Activated CD4-positive, alpha-beta T cell treated with anti-CD3 and anti-CD28 coated beads, Interleukin-2, amount 50 U/mL, for 48 hours (primary cell): ENCODE data around the gene MRPL23.

ENCODE experiments used
- DNase-seq, 2 experiments: peaks; one replicate each; pipeline ENCODE4 v3.0.0-alpha.2; 2020

The MRPL23 gene

DNA sequence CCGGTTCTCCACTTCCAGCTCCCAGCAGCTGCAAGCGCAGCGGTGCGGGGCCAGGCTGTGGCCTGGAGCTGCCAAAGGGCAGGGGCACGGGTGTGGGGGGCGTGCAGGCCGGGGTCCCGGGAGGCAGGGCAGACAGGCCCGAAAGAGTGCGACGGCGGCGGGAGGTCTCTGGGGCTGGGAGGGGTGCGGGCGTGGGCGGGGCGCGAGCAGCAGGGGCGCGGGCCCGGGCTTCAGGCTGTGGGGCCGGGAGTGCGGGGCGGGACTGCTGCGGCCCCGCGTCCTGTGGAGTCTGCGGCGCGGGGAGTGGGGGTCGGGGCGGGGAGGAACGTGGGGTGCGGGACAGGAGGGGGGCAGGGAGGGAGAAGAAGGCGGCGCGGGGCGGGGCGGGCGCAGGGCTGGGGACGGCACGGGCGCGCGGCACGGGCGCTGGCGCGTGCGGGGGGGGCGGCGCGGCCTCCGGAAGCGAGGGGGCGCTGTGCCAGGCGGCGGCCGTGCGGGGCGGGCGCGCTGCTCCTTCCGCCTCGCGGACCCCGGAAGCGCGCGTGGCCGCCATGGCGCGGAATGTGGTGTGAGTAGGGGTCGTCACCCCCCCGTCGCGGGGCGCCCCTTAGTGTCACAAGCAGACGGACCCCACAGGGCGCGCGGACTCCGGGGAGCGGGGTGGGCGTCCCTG is at the start of gene MRPL23:
Gene MRPL23 (plus strand): TSS at position 521 of the 673 bp plus-strand sequence. CDS start 31 bp downstream, at position 552.
- DNase-seq, result no peak

DNA sequence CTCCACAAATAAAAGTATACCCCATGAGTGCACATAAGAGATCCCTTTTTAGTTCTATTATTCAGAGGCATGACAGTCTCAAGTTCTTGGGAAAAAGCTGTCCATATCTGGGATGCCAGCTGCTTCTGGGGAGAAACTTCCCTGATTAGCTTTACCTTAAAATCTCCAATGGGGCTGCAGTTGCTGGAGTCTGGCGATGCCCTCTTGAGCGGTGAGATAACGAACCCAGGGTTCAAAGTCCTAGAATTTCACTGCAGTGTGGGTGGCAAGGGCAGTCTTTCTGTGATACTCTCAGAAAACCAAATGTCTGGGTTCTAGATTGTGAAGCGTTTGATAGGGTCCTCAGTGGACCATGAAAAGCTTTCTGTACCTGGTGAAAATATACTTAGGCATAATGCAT is 48.0 kb upstream of the MRPL23 start:
- DNase-seq, result no peak

DNA sequence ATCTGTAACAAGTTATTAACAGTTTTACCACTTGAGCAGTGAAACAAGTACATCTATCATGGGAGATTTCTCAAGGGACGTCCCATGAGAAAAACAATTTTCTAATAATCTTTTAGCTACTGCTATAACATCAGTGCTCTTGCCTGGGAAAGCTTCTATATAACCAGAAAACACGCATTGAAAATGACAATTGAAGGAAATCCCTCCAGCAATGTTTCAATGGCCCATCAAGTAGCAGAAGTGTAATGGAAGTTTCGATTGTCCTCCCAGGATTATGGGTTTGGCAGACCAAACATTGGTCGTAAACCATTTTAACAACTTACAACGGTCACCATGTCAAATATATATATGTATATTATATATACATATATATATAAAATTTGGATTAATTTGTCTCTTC is 47.4 kb upstream of the MRPL23 start:
- no peak for DNase-seq

DNA sequence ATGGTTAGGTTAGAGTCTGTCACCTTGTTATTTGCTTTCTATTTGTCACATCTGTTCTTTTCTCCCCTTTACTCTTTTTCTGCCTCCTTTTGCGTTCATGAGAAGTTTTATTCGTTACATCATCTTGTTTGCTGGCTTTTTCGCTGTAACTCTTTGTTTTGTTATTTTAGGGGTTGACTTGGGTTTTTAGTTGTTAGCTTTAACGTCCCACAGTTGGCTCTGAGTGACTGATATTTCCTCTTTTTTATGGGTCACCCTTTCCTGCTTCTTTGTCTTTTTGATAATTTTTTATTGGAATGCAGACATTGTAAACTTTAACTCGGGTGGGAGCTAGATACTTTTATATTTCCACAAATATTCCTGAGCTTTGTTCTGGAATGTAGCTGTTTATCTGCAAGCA is 41.0 kb upstream of the MRPL23 start:
- DNase-seq, result no peak

DNA sequence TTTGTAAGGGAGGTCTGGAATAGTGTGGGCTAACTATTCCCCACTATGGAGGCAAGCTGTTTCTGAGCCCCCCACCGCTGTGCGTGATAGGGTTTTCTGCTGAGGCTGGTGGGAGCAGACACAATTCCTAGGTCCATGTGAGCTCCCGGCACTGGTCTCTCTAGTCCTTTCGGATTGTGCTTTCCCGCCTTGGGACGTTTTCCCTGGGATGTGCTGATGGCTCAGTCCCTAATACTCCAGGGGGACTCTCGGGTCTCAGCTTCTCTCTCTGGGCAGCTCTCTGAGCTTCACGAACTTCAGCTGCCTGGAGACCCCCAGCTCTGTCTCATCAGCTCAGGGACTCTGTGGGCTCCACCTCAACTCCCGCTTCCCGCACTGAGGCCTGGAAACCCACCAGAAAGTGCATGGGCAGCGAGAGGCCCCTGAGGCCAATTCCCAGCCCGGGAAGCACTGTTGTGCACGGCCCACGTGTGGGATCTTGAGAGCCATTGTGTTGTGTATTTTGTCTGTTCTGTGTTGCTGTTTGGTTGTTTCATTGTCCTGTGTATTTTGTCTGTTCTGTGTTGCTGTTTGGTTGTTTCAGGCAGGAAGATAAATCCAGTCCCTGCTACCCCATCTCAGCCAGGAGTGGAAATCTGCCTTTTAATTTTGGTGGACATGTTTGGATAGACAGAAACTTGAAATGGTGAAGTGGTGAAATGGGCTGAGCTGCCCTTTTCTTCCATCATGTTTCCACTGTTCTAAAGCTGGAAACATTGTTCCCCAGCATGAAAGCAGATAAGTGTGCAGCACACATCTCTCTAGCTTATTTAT is 40.3 kb upstream of the MRPL23 start:
- DNase-seq, result no peak

DNA sequence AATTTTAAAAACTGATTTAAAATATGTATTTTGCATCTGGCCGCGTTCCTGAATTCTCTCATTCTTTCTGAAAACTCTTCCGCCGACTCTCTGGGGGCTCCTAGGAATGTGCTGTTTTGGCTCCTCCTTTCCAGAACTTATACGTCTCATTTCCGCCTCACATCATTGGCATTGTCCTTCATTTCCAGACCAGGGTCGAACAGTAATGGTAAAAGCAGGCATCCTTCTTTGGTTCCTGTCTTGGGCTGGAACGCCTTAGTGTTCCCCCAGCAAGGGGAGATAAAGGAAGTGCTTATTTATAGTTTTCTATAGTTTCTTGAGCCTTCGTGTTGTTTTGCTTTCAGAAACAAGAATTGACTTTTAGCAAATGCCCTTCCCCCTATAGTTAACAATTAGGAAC is 38.5 kb upstream of the MRPL23 start:
- DNase-seq, result no peak

DNA sequence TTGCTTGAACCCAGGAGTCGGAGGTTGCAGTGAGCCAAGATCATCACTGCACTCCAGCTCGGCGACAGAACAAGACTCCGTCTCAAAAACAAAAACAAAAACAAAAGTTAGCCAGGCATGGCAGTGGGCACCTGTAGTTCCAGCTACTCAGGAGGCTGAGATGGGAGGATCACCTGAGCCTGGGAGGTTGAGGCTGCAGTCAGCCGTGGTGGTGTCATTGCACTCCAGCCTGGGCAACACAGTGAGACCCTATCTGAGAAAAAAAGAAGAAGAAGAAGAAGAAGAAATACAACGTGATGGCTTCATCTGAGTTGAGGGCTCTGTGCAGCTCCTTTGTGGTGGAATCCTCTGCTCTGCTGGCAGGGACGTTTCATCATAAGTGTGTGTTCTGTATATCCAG is 37.6 kb upstream of the MRPL23 start:
- DNase-seq, result no peak

DNA sequence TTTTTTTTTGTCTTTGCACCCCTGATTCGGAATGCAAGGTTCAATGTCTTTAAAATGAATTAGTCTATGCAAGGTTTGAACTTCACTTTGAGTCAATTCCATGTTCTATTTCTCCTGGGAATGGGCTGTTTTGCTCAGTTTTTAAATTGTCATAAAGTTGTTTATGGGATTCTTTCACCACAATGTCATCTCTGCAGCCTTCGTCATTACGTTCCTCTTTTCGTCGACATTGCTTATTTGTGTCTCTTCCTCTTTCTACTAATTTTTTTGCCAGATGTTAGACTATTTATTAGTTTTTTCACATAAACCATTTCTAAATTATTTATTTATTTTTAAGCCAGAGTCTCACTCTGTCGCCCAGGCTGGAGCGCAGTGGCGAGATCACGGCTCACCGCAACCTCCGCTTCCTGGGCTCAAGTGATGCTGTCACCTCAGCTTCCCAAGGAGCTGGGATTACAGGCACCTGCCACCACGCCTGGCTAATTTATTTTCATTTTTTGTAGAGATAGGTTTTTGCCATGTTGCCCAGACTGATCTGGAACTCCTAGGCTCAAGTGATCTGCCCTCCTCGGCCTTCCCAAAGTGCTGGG is 34.7 kb upstream of the MRPL23 start:
- DNase-seq, result no peak

DNA sequence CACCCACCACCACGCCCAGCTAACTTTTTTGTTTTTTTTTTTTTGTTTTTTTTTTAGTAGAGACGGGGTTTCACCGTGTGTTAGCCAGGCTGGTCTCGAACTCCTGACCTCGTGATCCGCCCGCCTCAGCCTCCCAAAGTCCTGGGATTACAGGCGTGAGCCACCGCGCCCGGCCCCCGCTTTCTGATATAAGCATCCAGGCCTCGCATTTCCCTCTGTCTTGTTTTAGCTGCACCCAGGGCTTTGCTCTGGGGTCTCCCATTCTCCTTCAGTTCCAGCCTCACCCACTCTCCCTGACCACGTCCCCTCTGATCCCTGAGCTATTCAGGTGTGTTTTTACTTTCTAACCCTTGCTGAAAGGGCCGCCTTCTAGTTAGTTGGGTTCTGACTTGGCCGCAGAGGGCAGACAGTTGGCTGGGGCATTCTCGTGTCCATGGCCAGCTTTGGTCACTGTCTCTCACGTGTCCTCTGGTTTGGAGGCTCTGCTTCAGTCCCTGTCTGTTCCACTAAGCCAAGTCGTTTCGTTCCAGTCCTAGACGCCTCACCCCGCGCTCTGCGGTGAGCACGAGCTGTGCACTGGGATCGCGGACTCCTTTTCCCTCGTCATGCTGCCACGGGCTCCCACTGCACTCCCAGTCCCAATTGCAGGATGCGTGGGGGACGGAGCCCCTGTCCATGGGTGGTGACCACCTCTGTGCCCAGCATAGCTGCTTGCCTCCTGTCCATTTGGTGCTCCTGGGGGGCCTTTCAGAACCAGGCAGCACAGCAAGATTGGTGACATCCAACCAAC is 33.7 kb upstream of the MRPL23 start:
- DNase-seq, result no peak

DNA sequence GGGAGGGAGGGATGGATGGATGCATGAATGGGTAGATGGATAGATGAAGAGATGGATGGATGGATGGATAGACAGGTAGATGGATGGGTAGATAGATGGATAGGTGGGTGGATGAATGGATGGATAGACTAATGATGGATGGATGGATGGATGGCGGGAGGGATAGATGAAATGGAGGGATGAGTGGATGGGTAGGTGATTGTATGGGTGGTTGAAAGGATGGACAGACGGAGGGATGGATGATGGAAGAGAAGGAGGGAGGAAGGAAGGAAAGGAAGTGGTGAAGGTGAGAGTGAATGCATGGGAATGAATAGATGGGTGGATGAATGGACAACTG is 31.4 kb upstream of the MRPL23 start:
- no peak for DNase-seq

DNA sequence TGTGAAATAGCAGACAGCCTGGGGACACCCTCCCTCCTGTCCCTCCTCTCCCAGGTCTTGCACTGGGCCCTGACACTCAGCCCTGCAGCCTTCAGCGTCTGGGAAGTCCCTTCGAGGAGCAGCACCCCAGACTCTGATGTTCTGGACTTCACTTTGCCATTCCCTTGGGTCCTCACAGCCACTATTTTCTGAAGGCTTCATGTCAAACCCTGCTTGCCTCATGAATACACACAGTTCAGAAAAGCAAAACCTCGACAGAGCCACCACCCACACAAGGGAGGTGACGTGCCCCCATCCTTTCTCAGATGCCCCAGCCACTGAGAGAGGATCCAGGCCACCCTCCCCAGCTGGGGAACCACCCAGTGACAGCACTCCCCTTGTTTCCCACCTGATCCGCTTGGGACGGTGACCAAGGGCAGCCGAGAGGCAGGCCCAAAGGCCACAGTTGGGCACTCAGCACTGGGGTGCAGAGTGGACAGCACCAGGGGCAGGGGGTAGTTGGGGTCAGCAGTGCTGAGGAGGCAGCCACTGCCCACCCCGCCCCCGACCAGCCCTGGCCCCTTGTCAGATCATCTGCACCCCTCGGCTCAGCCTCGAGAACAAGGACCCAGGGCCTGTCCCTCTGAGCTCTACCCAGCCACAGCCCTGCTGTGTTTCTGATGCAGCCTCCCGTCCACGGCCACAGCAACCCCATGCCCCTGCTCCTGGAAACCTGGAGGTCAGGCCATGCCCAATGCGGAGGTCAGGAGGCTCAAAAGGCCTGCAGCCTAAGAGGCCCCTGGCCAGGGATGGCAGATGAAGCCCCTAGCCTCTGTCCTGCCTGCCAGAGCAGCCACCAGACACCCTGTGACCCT is 30.8 kb upstream of the MRPL23 start:
- DNase-seq, result peak; percentile 16 to 26

DNA sequence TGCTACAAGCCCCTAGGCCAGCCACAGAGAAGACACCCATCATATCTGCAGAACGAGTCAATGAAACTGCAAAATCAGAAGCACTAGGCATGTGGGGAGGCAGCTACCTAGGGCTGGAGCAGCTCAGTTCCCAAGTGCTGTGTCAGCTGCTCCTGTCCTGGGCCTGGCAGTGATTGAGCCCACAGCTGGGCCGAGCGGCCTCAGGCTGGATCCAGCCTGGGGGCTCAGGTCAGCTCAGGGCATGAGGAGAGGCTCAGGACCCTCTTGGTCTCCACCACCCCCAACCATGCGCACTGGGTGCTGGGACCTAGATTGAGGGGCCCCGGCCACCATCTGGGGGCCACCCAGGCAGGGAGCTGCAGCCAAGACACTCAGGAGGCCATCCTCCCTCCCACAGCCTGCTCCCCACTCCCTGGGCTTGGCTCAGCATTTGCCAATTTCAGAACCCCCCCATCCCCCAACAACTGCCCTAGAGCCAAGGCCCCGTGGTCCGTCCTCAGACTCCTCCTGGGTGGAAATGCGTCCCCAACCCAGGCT is 30.1 kb upstream of the MRPL23 start:
- DNase-seq, result no peak

DNA sequence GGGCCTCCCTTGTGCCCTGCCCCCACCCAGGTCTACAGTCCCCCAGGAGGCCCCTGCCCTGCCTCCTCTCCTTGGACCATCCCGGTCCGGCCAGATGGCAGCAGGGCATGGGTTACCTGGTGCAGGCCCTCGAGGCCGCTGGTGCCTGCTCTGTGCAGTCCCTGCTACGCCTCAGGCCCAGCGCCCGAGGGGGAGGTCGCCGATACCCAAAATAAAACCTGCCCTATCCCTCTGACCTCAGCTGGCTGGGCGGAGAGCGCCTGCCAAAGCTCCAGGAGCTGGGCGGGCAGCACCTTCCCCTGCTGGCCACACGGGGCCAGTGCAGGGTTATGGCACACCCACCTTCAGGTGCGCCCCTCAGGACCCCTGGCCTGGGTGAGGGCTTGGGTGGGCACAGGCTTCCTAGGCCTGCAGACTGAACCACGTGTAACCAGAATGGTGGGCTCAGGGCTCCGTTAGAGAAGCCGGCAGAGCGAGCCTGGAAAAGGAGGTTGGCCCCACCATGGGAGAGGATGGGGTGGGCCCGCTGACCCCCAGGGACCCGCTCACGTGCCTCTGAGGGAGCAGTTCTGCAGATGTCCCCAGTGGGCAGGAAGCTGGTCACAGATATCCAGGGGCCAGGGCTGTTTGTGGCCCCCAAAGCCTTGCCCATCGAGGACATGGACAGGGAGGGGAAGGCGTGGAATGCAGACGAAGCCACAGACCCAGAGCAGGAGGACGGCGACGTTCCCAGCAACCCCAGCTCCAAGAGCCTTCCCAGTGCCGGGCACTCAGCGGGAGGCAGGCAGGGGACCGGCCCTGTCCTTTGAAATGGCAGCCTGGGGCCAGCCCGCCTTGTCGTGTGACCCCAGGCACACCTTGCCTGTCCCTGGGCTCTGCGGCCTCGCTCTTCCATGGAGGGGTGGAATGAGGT is 29.4 kb upstream of the MRPL23 start:
- no peak for DNase-seq

DNA sequence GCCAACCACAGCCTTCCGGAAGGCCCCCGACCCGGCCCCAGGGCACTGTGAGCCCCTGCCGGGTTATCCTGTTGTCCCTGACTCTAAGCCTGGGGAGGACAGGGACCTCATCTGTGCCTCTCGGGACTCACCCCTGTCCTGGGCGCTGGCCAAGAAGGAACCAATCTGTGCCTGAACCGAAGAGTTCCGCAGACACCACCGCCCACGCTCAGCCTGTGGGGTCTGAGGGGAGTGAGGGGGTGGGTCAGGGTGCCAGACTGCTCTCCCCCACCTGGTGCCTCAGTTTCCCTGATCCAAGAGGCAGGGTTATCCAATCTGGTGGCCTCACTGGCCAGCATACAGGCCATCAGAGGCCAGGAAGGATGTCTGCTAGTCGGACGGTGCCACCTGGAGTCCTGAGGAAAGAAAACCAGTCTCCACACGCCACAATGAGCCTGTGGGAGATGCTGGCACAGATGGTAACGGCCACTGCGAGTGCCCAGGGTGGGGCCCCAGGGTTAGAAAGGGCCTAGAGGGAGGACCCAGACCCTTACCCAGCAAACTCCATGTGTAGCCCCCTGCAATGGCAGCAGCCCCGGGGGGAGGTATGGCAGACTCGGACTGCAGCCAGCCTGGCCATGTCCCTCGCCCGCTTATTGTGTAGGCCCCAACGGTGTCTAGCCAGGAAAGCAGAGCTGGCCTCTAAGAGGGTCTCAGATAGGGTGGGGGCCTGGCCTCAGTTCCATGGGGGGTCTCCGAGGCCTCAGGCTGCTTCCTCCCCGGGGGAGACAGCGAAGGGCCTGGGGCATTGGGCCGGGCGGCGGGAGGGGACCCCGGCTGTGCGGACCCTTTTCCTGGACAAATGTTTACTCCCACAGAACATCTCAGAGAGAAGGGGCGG is 28.5 kb upstream of the MRPL23 start:
- peak in 1 of 2 experiments; percentile 27 for DNase-seq

DNA sequence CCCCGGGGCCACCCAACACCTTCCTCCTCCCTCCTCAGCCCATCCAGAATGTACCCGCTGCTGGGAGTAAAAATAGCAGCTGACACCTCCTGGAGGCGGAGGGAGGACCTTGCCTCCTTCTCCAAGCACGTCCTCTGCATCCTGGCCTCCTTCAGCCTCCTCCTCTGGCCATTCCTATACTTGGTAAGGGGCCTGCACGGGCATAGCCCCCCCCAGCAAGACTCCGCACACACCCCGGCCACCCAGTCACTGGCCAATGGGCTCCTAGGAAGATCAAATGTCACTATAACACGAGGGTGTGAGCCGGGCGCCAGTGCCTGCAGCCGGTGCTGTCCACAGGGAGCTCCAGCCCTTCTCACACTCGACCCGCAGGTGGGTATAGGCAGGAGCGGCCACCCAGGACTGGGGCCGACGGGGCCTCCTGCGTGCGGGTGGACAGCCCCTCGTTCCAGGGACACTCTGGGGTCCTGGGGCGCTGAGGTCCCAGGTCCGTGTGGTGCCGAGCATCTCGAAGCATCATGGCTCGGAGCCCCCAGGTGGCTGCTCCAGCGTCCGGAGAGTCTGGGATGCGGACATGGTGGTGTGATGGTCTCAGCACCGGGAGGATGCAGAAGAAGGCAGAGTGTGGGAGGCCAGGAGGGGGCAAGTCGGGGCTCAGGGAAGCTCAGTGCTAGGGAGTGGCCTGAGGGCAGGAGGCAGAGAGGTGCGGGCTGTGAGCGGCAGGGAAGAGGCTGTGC is 27.6 kb upstream of the MRPL23 start, which contains the start of gene TNNT3:
Gene TNNT3 (plus strand): TSS at position 313 of the 737 bp plus-strand sequence. CDS start 3,172 bp downstream, outside the sequence.
- DNase-seq, result no peak

DNA sequence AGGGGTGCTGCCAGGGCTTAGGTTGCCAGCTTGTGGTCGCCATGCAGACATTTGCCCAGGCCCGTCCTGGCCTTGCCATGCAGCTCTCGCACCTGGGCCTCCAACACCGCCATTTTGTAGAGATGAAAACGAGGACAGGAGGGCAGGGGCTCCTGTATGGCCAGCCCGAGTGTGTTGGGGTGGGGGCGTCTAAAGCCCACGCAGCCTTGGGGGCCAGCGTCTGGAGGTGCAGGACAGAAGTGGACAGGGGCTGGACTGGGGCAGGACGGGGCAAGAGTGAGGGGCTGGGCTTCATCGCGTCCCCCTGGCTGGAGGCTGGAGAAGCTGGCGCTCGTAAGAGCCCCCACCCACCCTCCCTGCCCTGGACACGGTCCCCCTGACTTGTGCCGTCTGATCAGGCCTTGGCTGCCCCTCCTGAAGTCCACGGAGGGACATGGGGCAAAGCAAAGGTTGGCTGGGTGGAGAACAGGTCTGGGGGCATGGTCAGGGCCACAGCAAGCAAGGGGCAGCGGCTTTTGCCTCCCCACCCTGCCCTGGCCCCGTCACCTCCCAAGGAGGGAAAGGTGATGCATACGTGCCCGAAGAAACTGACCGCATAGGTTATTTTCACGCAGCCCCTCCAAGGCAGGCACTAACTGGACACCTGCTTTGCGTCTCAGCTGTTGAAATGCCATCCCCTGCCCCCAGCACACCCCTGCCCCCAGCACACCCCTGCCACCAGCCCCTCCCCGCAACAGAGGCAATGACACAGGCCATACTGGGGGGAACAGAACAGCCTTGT is 26.8 kb upstream of the MRPL23 start:
- no peak for DNase-seq

DNA sequence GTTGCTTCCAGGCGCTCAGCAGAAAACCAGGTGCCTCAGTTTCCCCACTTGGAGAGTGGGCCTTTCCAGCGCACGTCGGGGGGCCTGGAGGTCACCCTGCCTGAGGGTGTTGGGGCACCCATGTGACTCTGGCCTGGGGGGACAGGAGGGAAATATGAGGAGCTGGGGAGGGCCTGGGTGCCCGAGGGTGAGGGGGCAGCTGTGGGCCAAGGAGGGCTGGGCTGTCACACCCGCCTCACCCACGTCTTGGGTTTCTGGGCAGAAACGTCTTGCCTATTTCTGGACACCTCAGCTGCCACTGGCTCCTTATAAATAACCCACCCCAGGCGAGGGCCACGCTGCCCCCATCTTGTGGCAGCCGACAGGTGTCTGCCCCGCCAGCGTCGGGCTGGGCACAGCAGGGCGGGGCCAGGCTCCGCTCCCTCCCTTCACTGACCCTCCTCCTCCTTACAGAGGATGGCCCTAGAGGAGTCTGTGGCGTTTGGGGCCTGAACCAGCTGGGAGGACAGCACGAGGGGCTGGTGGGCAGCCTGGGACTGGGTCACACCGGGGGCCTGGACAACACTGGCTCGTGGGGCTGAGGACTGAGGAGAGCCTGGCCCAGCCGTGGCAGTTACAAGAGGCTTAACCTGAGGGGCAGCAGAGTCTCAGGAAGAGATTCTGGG is 26.1 kb upstream of the MRPL23 start:
- DNase-seq, result no peak
